ENCODE results near the gene DYNAP. TPM values are rescaled to one million over a fixed set of nuclear protein-coding genes. Genes with fewer than 3 reads are reported as not detected.

Gene DYNAP
- total RNA-seq, 2 donors from 2014 or later, result not detected

DNA sequence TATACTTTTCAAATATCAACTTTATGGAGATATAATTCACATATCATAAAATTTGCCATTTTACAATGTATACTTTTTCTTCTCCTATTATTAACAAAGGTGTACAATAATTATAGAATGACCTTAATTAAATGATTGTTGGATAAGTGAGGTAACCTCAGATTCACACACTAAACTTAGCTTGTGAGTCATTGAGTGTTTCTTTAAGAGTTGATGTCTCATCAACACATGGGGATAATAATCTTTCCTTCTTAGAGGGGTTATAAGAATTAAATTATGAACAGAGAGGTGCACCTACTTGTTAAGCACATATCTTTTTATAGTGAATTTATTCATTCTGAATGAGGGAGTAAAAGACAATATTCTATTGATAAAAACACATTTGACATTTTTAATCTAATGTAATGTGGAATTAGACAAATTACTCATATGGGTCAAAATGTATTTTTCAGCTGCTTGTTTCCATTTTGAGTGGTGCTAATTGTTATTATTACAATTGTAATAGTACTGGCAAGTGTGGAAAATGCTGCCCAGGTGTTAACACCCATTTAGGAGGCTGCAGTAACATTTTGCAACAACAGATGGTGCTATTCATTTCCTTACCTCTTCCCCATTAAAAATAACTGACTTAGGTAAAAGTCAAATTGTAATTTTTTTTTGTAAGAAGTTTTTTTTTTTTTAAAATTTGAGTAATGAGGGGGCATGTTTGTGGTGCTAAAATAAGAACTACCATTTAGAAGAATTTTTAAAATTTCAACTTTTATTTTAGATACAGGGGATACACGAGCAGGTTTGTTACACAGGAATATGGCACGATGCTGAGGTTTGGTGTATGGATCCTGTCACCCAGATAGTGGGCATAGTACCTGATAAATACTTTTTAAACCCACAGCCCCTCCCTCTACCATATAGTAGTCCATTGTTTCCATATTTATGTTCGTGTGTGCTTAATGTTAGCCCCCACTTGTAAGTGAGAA lies 32.1 kb upstream of the DYNAP start:
- H3K27me3 ChIP-seq, result no peaks in the 10 kb centered on the region
- H3K9me3 ChIP-seq, result no peaks in the 10 kb centered on the region
- H3K9ac ChIP-seq (ENCODE audit: low read depth in 2 of 2, low read length in 2 of 2), result no peak overlapping the region
- H3K4me1 ChIP-seq, result no peaks in the 10 kb centered on the region
- no peak overlapping the region for H3K27ac ChIP-seq
- intact Hi-C loops (cut with DNase I), result loop anchor here (10.0 kb wide), 2 partner anchors 86 to 426 kb away; no protein-coding TSS in a partner anchor
- DNase-seq, result peak; percentile 26
- peak; percentile 83 for TF ChIP-seq CTCF (IDR thresholded peaks at IDR 0.05)
- no peaks in the 10 kb centered on the region for H3K36me3 ChIP-seq
- H3K4me3 ChIP-seq, result no peak overlapping the region

DNA sequence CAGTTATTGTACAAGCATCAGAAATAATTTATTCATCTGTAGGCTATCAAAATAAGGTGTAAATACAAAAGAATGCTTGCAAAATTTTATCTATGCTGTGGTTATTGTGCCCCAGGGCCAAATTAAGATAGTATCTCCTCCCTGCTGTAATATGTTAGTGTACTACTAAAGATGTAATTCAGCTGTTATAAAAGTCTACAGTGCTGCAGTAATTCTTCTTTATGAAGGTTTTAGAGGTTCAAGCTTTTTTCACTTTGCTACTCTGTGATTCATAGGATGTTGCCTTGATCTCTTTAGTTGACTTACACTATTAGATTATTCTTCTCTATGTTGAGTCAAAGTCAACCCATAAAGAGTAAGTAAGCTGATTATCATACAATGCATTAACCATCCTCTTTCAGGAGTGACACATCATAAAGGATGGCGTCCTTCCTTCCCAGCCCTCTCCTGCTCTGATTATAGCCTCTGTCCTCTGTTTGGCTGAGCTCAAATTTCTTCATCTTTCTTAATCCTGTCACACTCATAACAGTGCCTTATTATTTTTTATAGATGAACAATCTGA lies 29.3 kb upstream of the DYNAP start:
- no peaks in the 10 kb centered on the region for H3K36me3 ChIP-seq
- no peak overlapping the region for H3K4me3 ChIP-seq
- H3K9ac ChIP-seq (ENCODE audit: low read depth in 2 of 2, low read length in 2 of 2), result no peak overlapping the region
- H3K27me3 ChIP-seq, result no peaks in the 10 kb centered on the region
- intact Hi-C loops (cut with DNase I), result loop anchor here (5.0 kb wide), 1 partner anchor 119 kb away; no protein-coding TSS in a partner anchor
- H3K9me3 ChIP-seq, result no peaks in the 10 kb centered on the region
- DNase-seq, result no peak
- no peaks in the 10 kb centered on the region for H3K4me1 ChIP-seq
- no peak overlapping the region for H3K27ac ChIP-seq
- TF ChIP-seq CTCF (IDR thresholded peaks at IDR 0.05), result no peak

DNA sequence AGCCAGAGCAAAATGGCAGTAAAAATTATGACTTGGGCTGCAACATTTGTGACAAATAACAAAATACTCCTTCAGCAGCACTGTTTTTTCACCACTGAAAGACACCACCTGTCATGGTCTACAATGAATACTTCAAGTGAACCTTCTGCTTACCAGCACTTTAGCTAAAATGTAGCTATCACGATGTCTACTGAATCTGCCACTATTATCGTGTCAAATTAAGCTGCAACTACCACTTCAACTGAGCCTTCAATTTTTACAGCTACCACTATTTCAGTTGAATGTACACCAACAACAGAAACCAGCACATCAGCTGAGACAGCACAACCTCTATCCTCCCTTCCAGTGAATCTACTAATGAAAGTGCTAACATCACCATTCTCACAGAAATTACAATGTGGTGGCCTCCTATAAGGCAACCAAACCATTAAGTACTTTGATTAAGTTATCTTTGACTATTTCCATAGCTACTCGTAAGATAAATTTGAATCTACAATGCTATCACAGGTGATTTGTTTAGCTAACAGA lies 10.8 kb upstream of the DYNAP start:
- DNase-seq, result no peak
- intact Hi-C loops (cut with DNase I), result no loop called here
- no peaks in the 10 kb centered on the region for H3K9me3 ChIP-seq
- H3K27ac ChIP-seq, result no peak overlapping the region
- no peaks in the 10 kb centered on the region for H3K27me3 ChIP-seq
- no peak for TF ChIP-seq CTCF (IDR thresholded peaks at IDR 0.05)
- H3K9ac ChIP-seq (ENCODE audit: low read depth in 2 of 2, low read length in 2 of 2), result no peak overlapping the region
- H3K4me3 ChIP-seq, result no peak overlapping the region
- no peaks in the 10 kb centered on the region for H3K36me3 ChIP-seq
- no peaks in the 10 kb centered on the region for H3K4me1 ChIP-seq

DNA sequence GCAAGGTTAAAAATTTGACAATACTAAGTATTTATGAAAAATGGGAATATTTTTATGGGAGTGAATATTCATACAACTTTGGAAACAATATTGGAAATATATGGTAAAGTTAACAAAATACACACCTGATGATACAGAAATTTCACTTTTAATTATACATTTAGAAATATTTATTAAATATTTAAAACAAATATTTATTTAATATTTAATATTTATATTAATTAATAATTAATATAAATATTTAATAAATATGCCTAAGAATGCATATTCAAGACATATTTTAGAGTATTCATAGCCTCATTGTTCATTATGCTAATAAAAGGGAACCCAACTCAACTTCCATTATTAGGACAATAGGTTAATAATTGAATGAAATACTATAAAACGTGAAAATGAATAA lies 7.0 kb upstream of the DYNAP start:
- Histone ChIP-seq H3K4me3 (no peak overlapping the region), H3K27me3 (no peaks in the 10 kb centered on the region), H3K27ac (no peak overlapping the region), H3K9ac (ENCODE audit: low read depth in 2 of 2, low read length in 2 of 2) (no peak overlapping the region), H3K36me3 (no peaks in the 10 kb centered on the region), H3K9me3 (no peaks in the 10 kb centered on the region), H3K4me1 (no peaks in the 10 kb centered on the region)
- TF ChIP-seq CTCF (IDR thresholded peaks at IDR 0.05), result no peak
- DNase-seq, result no peak
- intact Hi-C loops (cut with DNase I), result no loop called here

DNA sequence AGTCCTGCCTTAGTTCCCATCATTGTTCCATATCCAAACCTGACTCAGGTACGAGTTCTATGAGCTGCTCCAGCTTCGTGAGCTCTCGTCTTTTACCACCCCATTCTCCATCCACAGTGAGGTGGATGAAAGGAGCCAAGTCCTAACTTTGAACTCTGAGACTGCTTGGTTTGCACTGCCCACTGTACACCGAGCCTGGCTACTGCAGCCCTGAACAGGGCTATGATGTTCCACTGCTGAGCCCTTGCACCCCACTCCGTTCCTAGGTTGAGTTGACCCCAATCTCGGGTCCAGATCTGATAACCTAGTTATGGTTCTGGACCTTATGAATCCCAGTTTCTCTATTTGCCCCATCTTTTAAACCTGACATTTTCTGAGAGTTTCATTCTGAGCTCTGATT lies 5.3 kb upstream of the DYNAP start:
- H3K4me1 ChIP-seq, result no peaks in the 10 kb centered on the region
- DNase-seq, result no peak
- intact Hi-C loops (cut with DNase I), result no loop called here
- H3K27me3 ChIP-seq, result no peaks in the 10 kb centered on the region
- H3K9me3 ChIP-seq, result no peaks in the 10 kb centered on the region
- no peak for TF ChIP-seq CTCF (IDR thresholded peaks at IDR 0.05)
- no peak overlapping the region for H3K9ac ChIP-seq (ENCODE audit: low read depth in 2 of 2, low read length in 2 of 2)
- H3K4me3 ChIP-seq, result no peak overlapping the region
- H3K36me3 ChIP-seq, result no peaks in the 10 kb centered on the region
- H3K27ac ChIP-seq, result no peak overlapping the region
